ENCODE results near the gene SLC4A5. TPM values are rescaled to one million over a fixed set of nuclear protein-coding genes. Genes with fewer than 3 reads are reported as not detected.

The SLC4A5 gene
- total RNA-seq, 3 donors from 2014 or later: 2.1 to 9.2 (median 6.2) TPM

DNA sequence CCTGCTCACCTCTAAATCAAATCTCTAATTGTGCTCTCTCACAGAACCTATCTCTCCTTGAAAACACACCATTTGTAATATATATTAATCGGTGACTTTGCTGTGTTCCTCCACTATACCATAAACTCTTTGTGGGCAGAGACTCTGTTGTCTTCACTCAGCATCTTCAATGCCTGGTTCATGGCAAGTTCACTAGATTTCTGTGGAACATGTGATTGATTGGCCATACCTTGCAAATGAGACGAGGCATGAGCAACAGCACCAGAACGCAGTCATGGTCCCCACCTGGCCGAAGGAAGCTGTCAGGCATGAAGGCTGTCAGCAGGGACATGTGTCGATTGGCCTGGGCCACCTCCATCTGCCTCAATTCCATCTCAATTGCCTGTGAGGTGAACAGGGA lies 25.3 kb upstream of the SLC4A5 start:
- intact Hi-C loops (cut with DNase I; ENCODE audit: low total_unique reads): no loop called here
- TF ChIP-seq POLR2AphosphoS5 (IDR thresholded peaks at IDR 0.05) (no peak), POLR2A (IDR thresholded peaks at IDR 0.05) (no peak)
- TF ChIP-seq, protein P1, sequence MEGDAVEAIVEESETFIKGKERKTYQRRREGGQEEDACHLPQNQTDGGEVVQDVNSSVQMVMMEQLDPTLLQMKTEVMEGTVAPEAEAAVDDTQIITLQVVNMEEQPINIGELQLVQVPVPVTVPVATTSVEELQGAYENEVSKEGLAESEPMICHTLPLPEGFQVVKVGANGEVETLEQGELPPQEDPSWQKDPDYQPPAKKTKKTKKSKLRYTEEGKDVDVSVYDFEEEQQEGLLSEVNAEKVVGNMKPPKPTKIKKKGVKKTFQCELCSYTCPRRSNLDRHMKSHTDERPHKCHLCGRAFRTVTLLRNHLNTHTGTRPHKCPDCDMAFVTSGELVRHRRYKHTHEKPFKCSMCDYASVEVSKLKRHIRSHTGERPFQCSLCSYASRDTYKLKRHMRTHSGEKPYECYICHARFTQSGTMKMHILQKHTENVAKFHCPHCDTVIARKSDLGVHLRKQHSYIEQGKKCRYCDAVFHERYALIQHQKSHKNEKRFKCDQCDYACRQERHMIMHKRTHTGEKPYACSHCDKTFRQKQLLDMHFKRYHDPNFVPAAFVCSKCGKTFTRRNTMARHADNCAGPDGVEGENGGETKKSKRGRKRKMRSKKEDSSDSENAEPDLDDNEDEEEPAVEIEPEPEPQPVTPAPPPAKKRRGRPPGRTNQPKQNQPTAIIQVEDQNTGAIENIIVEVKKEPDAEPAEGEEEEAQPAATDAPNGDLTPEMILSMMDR (IDR thresholded peaks at IDR 0.05): no peak
- no peaks in the 10 kb centered on the region for H3K4me1 ChIP-seq
- no peaks in the 10 kb centered on the region for H3K9me3 ChIP-seq
- no peak overlapping the region for H3K27ac ChIP-seq
- no peak overlapping the region for H3K4me3 ChIP-seq
- no peaks in the 10 kb centered on the region for H3K27me3 ChIP-seq
- no peak for DNase-seq (ENCODE audit: low spot score in 2 of 2)
- peaks cover 23% of the 10 kb centered on the region for H3K36me3 ChIP-seq

DNA sequence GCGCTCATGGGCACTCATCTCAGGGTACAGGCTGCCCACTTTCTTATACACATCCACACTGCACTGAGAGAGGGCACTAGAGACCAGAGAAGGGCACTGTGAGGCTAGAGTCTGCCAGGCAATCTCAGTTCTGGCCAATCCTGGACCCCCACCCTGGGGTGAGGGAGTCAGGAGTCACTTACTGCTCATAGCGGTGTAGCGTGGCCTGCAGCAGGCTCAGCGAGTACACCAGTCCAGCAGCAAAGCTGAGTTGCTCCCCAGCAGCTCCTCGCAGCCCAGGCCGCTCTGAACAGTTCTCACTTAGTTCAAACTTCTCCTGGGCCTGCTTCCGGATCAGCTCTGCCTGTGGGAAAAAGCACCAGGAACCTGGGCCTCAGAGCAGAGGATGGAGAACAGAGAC lies 24.6 kb upstream of the SLC4A5 start:
- Histone ChIP-seq H3K9me3 (no peaks in the 10 kb centered on the region), H3K4me1 (no peaks in the 10 kb centered on the region), H3K27me3 (no peaks in the 10 kb centered on the region), H3K27ac (no peak overlapping the region), H3K4me3 (no peak overlapping the region), H3K36me3 (peaks cover 30% of the 10 kb centered on the region)
- intact Hi-C loops (cut with DNase I; ENCODE audit: low total_unique reads): no loop called here
- TF ChIP-seq POLR2A (IDR thresholded peaks at IDR 0.05) (no peak), POLR2AphosphoS5 (IDR thresholded peaks at IDR 0.05) (no peak)
- TF ChIP-seq, protein P1 (IDR thresholded peaks at IDR 0.05): no peak
- DNase-seq (ENCODE audit: low spot score in 2 of 2): no peak

DNA sequence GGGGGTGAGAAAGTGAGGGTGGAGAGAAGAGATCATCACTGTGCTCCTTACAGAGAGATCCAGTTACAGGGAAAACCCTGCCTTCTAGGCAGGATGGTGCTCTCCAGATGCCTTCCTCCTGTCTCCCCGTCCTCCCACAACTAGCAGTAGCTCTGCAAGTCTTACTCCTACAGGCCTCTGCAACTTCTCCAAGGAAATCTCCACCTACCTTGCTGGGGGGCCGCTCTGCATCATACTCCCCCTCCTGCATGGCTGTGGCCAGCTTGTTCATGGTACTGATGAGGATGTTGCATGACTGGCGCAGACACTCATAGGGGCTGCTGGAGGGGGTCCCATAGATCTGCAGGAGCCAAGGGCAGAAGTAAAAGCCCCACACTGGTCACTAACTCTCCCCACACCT lies 22.8 kb upstream of the SLC4A5 start:
- H3K4me1 ChIP-seq: no peaks in the 10 kb centered on the region
- intact Hi-C loops (cut with DNase I; ENCODE audit: low total_unique reads): no loop called here
- H3K36me3 ChIP-seq: peaks cover 43% of the 10 kb centered on the region
- H3K27ac ChIP-seq: no peak overlapping the region
- no peak overlapping the region for H3K4me3 ChIP-seq
- H3K27me3 ChIP-seq: no peaks in the 10 kb centered on the region
- H3K9me3 ChIP-seq: no peaks in the 10 kb centered on the region
- DNase-seq (ENCODE audit: low spot score in 2 of 2): no peak
- TF ChIP-seq POLR2AphosphoS5 (IDR thresholded peaks at IDR 0.05): no peak
- no peak for TF ChIP-seq POLR2A (IDR thresholded peaks at IDR 0.05)
- TF ChIP-seq, protein P1 (IDR thresholded peaks at IDR 0.05): no peak

DNA sequence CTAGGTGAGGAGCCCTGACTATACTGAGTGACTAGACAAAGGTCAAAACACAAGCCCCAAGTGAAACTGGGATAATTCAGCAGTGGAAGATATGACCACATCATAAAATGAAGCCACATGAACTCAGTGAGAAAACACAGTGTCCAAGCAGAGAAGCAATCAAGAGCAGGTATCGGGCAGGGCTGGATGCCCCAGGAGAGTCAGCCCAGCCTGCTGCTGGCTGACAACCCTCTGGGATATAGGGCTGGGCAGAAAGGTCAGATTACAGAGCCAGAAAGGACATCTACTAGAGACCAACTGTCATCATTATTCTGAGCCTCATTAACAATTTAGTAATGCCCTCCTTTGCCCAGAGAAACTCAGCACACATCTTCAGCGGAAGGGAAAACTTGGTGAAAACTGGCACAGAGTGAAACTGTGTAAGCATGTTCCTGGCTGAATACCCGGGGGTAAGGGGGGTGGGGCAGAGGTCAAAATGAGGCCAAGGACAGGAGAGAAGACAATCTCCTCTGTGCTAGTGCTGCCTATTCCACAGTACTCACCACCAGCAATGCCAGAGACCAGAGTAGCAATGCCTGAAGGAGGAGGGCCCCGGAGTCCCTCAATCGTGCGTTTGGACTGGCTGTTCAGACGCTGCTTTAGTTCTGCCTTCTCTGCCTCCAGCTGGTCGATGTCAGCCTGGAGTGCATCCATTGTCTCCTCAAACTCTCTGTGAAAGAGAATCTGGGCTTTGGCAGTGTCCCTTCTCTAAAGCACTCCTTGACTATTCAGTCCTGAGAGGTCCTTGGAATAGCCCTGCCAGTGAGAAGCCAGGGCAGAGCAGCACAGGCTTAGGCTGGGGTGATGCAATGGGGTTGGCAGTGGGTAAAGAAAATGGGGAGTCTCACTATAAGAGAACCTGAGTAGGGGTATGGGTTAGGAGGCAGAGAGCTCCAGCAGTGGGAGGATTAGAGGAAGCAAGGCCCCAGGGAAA lies 21.6 kb upstream of the SLC4A5 start:
- no peak for DNase-seq (ENCODE audit: low spot score in 2 of 2)
- H3K4me3 ChIP-seq: no peak overlapping the region
- H3K36me3 ChIP-seq: peaks cover 37% of the 10 kb centered on the region
- H3K4me1 ChIP-seq: no peaks in the 10 kb centered on the region
- H3K9me3 ChIP-seq: no peaks in the 10 kb centered on the region
- no peaks in the 10 kb centered on the region for H3K27me3 ChIP-seq
- no peak overlapping the region for H3K27ac ChIP-seq
- TF ChIP-seq, protein P1 (IDR thresholded peaks at IDR 0.05): no peak
- TF ChIP-seq POLR2A (IDR thresholded peaks at IDR 0.05): no peak
- no peak for TF ChIP-seq POLR2AphosphoS5 (IDR thresholded peaks at IDR 0.05)
- intact Hi-C loops (cut with DNase I; ENCODE audit: low total_unique reads): loop anchor here (5.0 kb wide), 1 partner anchor 948 kb away; no protein-coding TSS in a partner anchor

DNA sequence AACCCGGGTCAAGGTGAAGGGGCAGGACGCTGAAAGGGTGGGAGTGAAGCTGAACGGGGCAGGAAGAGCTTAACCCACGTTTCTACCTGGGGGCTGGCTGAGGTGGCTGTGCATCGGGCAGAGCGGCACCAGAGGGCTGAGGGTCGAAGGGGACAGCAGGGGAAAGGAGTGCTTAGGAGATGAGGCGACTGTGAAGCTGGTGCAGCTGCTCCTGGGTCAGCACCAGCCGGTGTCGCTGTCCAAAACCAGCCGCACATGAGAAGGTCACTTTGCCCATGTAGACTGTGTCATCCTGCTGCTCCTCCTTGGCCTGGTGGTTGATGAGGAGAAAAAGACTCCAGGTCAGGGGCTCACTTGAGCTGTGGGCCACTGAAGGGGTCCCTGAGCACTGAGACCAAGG lies 18.1 kb upstream of the SLC4A5 start:
- no peak for TF ChIP-seq POLR2A (IDR thresholded peaks at IDR 0.05)
- no peak for TF ChIP-seq POLR2AphosphoS5 (IDR thresholded peaks at IDR 0.05)
- TF ChIP-seq, protein P1 (IDR thresholded peaks at IDR 0.05): no peak
- Histone ChIP-seq H3K27me3 (no peaks in the 10 kb centered on the region), H3K36me3 (peaks cover 22% of the 10 kb centered on the region), H3K27ac (no peak overlapping the region), H3K9me3 (no peaks in the 10 kb centered on the region), H3K4me3 (no peak overlapping the region), H3K4me1 (no peaks in the 10 kb centered on the region)
- no peak for DNase-seq (ENCODE audit: low spot score in 2 of 2)
- intact Hi-C loops (cut with DNase I; ENCODE audit: low total_unique reads): loop anchor here (5.0 kb wide), 1 partner anchor 944 kb away; no protein-coding TSS in a partner anchor
